KOPT-K1 (cell line): ENCODE data around the gene ACOX3.

Source experiments
- H3K27ac ChIP-seq: fragments of 200-600 bp; sonication (generic); 2 replicates; pipeline ENCODE4 v1.5.1; 2016; ENCODE audit warnings: antibody characterized with exemption, mild to moderate bottlenecking, low read depth, low read length; ENCODE audit not compliant: poor library complexity, severe bottlenecking
- H3K36me3 ChIP-seq: fragments of 200-600 bp; sonication (generic); 2 replicates; pipeline ENCODE4 v1.5.1; 2017; ENCODE audit warnings: antibody characterized with exemption, mild to moderate bottlenecking, low read length, moderate library complexity; ENCODE audit not compliant: insufficient read depth
- H3K9me3 ChIP-seq: fragments of 200-600 bp; sonication (generic); 2 replicates; pipeline ENCODE4 v1.5.1; 2017; ENCODE audit warnings: antibody characterized with exemption, low read length, mild to moderate bottlenecking; ENCODE audit not compliant: insufficient read depth, poor library complexity, severe bottlenecking

Gene ACOX3

DNA sequence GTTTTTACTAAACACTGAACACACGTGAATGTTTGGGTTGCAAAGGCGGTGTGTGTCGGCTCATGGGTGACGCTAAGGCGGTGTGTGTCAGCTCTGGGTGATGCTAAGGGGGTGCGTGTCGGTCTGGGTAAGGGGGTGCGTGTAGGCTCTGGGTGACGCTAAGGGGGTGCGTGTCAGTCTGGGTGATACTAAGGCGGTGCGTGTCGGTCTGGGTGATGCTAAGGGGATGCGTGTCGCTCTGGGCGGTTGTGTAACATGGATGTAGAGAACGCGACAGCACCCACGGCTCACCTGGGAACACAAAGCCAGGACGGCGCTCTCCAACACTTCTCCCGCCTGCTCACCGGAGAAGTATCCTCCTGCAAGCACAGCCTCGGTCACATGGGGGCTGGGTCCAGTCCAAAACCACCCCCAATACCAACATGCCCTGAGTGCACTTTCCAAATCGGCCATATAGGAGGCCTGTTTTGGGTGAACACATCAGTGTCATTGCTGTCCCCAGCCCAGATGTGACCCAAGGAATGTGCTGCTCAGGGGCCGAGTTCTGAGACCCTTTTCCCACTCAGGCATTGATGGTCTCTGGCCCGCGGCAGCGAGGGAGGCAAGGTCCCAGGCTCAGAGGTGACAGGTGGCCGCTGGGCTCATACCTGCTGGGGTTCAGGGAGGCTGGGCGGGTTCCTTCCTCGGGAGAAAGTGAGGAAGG, 67.1 kb downstream of the ACOX3 start:
- no peaks in the 10 kb centered on the region for H3K36me3 ChIP-seq
- H3K27ac ChIP-seq: no peak overlapping the region

DNA sequence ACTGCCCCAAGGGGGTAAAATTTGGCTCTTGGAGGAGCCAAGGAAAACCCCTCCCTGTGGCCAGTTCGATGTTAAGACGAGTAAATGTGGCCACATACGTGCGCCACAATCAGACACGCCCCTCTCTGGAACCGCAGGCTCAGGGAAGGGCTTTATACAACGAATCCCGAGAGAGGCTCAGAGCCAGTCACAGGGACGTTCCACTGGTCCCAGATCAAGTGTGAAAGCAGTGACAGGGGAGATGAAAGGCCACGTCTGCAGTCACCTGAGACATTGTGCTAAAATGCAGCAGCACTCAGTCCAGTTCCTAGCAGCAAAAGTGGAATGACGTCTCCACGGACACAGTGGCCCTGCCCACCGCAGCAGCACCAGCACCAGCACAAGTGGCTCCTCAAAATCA, 68.0 kb downstream of the ACOX3 start:
- no peaks in the 10 kb centered on the region for H3K9me3 ChIP-seq
- H3K36me3 ChIP-seq: no peaks in the 10 kb centered on the region
- H3K27ac ChIP-seq: no peak overlapping the region

More for the DNA sequence above, 67.1 kb downstream of the ACOX3 start:
- no peaks in the 10 kb centered on the region for H3K9me3 ChIP-seq

DNA sequence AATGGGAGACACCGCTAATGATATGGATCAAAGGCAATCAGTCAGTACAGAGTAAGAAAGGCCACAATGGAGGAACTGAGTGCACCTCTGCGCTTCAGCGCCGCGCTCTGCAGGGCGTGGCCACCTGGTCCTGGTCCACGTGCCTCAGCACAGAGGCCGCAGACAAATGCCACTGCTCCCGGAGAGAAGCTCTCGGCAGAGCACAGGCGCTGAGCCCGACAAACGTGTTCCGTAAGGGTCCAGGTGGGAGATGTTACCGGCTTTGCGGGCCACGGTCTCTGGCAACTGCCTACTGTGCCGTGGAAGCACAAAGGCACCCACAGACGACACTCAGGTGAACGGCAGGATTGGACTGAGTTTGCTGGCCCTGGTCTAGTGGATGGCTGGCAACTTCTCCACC, 68.9 kb downstream of the ACOX3 start:
- no peaks in the 10 kb centered on the region for H3K9me3 ChIP-seq
- no peaks in the 10 kb centered on the region for H3K36me3 ChIP-seq
- H3K27ac ChIP-seq: no peak overlapping the region

DNA sequence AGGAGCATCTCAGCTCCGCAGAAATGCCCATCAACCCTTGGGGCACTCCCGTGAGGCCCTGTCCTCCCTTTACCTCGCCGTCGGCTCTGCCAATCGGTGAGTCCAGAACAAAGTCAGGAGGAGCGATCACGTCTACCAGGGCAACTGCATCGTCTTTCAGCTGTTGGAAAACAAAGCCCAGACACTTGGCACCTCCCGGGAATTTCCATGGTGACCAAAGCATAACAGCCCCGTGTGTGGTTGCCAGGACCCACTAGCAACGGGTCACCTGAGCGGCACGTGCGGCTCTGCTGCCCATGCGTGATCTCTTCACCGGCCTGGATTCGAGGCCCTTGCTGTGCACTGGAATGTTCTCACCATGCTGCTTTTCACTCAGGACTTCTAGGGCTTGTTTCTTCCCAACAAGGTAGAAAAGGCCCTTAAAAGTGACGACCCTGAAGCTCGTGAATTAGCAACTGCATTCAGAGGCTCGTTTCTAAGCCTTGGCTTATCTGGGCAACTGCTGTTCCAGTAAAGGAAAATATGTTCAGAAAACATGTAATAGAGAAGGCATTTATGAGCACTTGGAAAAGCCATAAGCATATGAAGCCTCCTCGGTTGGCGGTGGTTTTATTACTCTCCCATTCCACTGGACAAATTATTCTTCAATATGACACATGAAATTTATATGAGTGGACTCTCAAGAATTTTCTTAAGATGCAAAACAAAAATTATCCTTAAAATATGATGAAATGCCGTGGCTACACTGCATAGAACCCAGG, 69.5 kb downstream of the ACOX3 start:
- Histone ChIP-seq H3K9me3 (no peaks in the 10 kb centered on the region), H3K27ac (no peak overlapping the region), H3K36me3 (no peaks in the 10 kb centered on the region)

DNA sequence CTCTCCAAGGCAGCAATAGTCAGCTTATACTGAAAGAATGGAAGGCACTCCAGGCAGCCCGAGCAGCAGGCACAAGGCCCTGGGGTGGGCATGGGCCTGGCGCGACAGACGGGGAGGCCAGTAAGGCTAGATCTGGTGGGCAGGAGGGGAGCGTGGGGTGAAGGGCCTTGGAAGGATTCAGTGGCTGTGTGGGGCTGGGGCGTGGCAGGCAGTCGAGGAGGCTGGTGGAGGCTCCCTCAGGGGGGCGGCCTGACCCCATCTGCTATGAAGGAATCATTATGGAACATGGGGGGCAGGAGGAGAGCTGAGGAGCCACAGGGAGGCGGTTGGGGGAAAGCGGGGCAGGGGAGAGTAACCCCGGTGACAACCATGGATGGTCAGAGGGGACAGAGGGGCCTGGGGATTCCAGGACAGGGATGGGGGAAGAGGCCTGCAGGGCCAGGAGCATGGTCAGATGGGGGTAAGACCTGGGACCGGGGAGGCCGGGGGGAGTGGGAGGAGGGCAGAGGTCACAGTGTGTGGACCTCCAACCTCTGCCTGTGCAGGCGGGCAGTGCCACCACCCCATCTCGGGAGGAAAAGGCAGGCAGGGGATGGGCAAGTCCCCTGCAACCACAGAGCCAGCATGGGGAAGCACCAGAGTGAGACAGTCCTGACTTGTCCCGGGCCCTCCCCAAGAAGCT, 70.3 kb downstream of the ACOX3 start:
- Histone ChIP-seq H3K9me3 (no peaks in the 10 kb centered on the region), H3K27ac (no peak overlapping the region), H3K36me3 (no peaks in the 10 kb centered on the region)

DNA sequence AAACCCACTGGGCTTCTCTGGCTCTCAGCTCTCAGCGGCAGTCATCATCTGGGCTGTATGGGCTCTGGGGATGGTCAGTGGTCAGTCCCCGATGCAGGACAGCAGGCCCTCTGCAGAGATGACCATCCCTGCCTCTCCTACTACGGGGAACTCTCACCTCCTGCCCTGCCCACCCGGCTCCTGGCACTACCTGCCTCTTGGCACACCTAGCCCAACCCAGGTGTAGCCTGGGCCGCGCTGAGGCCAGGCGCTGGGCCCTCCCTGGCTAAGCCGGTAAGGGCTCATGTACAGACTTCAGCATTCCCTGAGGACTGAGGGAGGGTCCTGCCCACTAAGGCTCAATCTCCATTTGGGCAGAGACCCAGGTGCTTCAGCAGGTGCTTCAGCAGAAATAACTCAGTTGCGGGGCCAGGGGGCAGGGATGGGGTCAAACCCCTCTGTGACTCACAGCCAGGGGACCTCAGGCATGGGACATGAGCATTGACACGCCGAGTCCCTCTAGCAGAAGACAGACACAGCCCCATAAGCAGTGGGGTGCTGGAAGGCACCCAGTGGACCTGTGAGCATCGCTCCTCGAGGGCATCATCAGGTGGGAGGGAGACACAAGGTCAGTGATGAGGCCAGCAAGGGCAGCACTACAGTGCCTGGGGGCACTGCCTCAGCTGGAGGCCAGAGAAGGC, 71.0 kb downstream of the ACOX3 start:
- no peaks in the 10 kb centered on the region for H3K36me3 ChIP-seq
- H3K27ac ChIP-seq: no peak overlapping the region

DNA sequence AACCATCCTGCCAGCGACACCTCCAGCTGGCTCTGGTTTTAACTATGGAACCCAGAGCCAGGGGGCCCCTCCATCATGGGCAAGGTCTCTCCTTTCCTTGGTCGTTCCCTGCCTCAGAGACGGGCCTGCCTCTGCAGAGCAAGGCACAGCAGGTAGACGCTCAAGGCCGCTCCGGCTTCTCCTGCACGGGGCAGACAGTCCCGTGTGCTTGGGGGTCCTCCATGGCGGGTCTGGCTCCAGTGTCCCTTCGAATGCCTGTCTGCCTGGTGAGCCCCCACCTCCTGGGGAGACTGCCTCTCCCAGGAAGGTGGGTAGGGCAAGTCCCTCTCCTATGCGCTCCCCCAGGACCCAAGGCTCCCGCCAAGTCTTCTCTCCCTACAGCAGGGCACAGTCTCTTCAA, 71.5 kb downstream of the ACOX3 start:
- no peaks in the 10 kb centered on the region for H3K9me3 ChIP-seq
- no peak overlapping the region for H3K27ac ChIP-seq
- no peaks in the 10 kb centered on the region for H3K36me3 ChIP-seq

More for the DNA sequence above, 71.0 kb downstream of the ACOX3 start:
- no peaks in the 10 kb centered on the region for H3K9me3 ChIP-seq

DNA sequence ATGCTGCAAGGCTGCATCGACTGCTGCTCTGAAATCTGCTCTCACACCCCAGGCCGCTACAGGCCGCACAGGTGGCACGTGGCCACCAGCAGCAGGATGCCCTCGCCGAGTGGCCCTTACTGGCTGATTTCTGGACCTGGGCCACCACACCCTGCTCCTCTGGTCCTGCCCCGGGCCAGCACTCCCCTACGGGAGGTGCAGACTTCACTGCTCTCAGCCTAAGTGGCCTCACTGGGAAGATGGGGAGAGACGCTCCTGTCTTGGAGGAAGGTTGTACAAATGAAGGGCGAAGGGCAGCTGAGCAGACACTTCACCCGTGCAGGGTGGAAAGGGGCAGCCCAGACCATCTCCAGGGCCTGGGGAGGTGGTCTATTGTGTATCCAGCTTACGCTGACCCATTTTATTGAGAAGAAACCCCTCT, 72.5 kb downstream of the ACOX3 start:
- no peak overlapping the region for H3K27ac ChIP-seq
- no peaks in the 10 kb centered on the region for H3K36me3 ChIP-seq
- no peaks in the 10 kb centered on the region for H3K9me3 ChIP-seq

DNA sequence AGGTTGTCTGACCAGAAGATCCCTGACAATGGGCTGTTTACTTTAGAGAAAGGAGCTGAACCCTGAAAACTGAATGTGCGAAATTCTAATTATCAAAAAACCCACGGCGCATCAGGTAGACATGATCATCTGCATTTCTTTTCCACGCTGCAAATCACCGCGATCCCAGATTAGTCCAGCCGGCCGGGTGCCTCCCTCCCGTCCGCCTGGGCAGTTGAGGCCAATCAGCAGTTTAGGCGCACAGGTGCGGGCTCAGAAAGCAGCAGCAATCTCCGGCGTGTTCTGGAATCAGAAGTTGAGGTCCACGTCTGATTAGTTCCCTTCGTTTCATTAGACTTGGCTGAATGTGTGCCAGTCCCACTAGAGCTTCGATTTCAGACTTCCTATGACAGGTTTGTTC, 73.9 kb downstream of the ACOX3 start:
- Histone ChIP-seq H3K27ac (no peak overlapping the region), H3K36me3 (no peaks in the 10 kb centered on the region), H3K9me3 (peaks cover 12% of the 10 kb centered on the region)

DNA sequence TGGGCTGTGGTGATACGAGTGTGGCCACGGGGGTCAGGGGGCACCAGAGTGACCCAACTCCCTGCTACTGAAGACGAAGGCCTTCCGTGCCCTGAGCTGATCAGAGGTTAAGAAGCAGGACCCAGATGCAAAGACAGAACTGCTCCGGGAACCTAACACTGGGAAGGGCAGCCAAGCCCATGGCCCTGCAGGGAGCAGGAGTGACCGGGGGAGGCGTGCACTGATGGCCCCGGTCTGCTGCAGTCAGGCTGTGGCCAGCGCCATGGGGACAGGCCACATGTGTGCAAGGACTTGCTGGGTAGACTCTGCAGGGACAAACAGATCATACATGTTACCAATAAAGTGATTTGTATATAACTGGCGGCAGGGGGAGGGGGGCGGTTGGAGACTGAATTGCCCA, 74.6 kb downstream of the ACOX3 start:
- H3K9me3 ChIP-seq: peaks cover 16% of the 10 kb centered on the region
- H3K27ac ChIP-seq: no peak overlapping the region
- H3K36me3 ChIP-seq: no peaks in the 10 kb centered on the region

DNA sequence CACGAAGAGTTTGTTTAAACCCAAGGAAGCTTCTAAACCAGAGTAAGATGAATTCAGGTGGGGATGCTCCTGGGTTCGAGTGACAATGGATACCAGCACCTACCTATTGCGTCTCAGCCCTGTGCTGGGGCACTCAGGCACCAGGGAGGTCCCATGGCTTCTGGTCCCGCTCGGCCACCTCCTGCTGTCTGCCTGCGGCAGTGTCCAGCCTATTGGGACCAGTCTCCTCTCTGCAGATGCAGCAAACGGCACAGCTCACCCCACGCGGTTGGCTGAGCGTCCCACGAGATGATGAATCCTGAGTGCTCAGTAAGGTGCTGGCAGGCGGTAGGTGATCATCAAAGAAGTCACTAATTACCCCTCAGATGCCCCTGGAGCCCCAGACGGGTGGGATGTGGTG, 75.2 kb downstream of the ACOX3 start:
- Histone ChIP-seq H3K9me3 (peaks cover 18% of the 10 kb centered on the region), H3K36me3 (no peaks in the 10 kb centered on the region), H3K27ac (no peak overlapping the region)

DNA sequence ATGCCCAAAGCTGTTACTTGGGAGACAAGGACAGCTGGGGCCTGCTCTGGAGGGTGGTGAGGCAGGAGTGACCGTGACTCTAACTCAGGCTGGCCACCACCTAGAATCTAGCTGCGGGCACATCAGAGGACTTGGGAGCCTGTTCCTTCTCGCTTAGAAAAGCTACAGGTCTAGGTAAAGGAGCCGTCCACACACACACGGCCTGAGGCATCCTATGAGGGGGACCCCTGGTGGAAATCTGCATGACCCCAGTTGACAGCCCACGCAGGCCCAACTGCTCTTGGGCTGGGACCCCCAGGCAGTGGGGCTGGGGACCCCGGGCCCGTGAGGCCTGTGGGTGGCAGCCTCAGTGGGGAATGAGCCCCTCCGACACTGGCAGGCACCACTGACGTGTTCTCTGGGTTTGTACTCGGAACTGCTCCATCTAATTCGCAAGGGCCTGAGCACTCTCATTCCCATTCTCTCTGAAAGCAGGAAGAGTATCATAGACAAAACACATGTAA, 75.6 kb downstream of the ACOX3 start:
- Histone ChIP-seq H3K36me3 (no peaks in the 10 kb centered on the region), H3K9me3 (peaks cover 18% of the 10 kb centered on the region), H3K27ac (no peak overlapping the region)

DNA sequence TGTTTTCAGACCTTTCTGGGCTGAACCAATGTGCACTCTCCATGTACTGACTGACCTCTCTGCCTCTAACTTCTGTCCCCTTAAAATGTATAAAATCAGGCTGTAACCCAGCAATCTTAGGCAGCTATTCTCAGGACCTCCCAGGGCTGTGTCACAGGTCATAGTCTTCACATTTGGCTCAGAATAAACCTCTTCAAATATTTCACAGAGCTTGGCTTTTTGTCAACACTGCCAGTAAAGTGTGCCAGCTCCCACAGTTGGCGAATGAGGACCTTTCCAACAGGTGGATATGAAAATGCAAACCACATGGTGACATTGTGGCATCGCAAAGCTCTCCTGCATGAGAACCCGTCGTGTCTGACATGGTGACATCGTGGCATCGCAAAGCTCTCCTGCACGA, 76.4 kb downstream of the ACOX3 start:
- Histone ChIP-seq H3K9me3 (peaks cover 18% of the 10 kb centered on the region), H3K36me3 (no peaks in the 10 kb centered on the region), H3K27ac (no peak overlapping the region)

DNA sequence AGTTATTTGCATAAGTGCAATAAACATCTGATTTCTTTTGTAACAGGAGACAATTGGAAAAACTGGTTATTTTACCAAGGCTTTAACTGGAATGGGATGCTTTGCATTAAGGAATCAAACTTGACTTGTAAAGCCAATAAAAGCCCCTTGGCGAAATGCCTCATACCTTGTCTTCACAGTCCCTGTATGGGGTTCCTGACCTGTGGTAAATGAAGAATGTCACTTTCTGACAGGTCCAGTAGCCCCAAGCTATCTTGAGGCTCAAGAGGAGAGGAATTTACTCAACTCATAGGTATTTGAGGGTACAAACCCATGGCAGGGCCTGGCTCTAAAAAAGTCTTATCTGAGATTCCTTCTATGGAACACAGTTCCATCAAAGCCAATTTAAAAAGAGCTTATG, 78.0 kb downstream of the ACOX3 start:
- no peak overlapping the region for H3K27ac ChIP-seq
- no peaks in the 10 kb centered on the region for H3K36me3 ChIP-seq
- peaks cover 18% of the 10 kb centered on the region for H3K9me3 ChIP-seq

DNA sequence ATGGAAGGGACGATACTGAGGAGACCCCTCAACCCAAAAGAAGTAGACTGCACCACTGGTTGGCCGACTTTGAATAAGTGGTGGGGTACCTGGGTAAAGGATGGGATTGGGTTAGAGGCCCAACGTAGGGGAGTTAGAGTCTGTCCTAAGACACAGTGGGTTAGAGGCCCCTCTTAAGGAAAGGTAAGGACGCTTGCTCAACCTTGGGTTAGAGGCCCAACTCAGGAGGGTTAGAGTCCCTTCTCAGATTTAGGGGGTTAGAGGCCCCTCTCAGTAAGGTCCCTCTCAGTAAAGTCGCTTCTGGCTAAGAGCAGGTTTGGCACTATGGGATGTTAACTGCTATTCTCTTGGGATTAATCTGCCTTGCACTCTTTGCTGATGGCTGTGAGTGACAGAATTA, 81.3 kb downstream of the ACOX3 start:
- no peak overlapping the region for H3K27ac ChIP-seq
- H3K36me3 ChIP-seq: no peaks in the 10 kb centered on the region
- peaks cover 18% of the 10 kb centered on the region for H3K9me3 ChIP-seq
